GM12865 (cell line): ENCODE measurements around the gene OGFR.
"Not testable (repeated sequence)": the region's sequence is repeated elsewhere in the genome, so short reads cannot be mapped to it uniquely, and the experiment has no call there.

Experiments
- DNase-seq: peaks from one replicate; pipeline ENCODE4 v3.0.0; 2010; ENCODE audit warnings: low read depth
- H3K4me3 ChIP-seq: 2 replicates; pipeline ENCODE4 v1.5.1; 2011; ENCODE audit warnings: mild to moderate bottlenecking, low read depth, low read length, control low read depth
- TF ChIP-seq, protein P1 (sequence below): IDR thresholded peaks from 2 replicates; pipeline ENCODE4 v1.5.1; 2011; ENCODE audit warnings: low read length, control low read depth, low read depth, inconsistent platforms; ENCODE audit not compliant: insufficient read depth; ENCODE audit errors: missing control alignments

Gene OGFR

DNA sequence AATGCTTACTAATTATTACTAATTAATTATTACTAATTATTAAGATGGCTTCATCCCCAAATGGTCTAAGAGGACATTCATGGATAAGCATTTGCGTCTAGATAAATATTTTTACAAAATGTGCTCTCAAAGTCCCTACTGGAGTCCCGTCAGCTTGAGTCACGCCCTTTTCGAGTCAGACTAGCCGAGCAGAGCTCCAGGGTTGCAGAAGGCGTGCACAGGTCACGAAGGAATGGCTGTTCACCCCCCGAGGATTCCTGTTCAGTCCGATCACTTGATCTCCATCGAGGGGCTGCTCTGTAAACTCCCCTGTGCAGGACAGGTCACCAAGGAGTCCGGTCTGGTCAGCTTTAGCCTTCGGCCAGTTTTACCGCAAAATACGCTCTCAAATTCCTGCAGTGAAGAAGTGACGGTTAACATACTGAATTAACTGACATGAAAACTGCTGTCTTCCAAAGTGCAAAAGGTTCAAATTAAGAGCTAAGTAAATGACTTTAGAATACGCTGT is 37.1 kb downstream of the OGFR start:
- DNase-seq: no peak
- H3K4me3 ChIP-seq: no peak overlapping the region
- TF ChIP-seq, protein P1, sequence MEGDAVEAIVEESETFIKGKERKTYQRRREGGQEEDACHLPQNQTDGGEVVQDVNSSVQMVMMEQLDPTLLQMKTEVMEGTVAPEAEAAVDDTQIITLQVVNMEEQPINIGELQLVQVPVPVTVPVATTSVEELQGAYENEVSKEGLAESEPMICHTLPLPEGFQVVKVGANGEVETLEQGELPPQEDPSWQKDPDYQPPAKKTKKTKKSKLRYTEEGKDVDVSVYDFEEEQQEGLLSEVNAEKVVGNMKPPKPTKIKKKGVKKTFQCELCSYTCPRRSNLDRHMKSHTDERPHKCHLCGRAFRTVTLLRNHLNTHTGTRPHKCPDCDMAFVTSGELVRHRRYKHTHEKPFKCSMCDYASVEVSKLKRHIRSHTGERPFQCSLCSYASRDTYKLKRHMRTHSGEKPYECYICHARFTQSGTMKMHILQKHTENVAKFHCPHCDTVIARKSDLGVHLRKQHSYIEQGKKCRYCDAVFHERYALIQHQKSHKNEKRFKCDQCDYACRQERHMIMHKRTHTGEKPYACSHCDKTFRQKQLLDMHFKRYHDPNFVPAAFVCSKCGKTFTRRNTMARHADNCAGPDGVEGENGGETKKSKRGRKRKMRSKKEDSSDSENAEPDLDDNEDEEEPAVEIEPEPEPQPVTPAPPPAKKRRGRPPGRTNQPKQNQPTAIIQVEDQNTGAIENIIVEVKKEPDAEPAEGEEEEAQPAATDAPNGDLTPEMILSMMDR: no peak

DNA sequence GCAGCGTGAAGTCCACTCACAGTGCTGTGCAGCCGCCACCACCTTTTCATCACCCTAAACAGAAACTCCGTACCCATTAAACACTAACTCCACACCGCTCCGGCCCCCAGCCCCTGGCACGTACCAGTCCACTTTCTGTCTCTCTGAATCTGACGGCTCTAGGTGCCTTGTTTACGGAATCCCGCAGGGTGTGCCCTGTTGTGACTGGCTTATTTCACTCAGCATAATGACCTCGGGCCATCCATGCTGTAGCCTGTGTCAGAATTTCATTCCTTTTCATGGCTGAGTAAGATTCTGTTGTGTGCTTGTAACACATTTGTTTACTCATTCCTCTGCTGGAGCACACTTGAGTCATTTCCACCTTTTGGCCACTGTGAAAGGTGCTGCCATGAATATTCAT is 39.0 kb downstream of the OGFR start:
- DNase-seq: no peak
- H3K4me3 ChIP-seq: no peak overlapping the region
- TF ChIP-seq, protein P1: no peak

DNA sequence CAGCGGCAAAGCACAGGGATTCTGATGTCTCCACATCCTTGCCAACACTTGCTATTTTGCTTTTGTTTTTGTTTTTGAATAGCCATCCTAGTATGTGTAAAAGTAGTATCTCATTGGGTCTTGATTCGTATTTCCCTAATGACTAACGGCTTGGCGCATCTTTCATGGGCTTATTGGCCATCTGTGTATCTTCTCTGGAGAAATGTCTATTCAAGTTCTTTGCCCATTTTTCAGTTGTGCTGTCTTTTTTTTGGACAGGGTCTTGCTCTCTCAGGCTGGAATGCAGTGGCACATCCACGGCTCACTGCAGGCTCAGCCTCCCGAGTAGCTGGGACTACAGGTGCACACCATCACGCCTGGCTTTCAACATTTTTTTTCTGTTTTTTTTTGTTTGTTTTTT is 39.5 kb downstream of the OGFR start:
- H3K4me3 ChIP-seq: no peak overlapping the region
- TF ChIP-seq, protein P1: no peak
- no peak for DNase-seq

DNA sequence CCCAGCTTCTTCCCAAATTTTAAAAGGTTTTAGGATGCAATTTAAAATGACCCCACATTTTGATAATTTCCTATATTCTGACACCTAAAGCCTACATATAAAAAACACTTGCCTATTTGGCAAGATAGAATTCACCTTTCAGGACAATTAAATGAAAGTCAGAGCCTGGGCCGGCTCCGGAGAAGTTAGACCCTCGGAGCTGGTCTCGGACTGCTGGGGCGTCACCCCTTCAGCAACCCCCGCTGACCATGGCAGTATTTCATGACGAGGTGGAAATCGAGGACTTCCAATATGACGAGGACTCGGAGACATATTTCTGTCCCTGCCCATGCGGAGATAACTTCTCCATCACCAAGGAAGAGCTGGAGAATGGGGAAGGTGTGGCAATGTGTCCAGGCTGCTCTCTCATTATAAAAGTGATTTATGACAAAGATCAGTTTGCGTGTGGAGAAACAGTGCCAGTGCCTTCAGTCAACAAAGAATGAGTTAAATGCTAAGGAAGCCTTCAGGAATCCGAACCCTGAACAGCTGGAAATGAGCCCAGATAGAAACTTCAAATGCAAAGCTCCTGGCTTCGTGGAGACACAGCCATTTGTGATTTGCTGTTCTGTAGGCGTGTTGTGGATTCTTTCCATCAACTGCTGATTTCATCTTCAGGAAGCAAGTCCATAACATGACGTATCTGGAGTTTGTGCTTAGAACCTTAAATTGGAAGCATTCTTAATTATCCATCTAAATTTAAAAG is 41.0 kb downstream of the OGFR start:
- H3K4me3 ChIP-seq: no peak overlapping the region
- DNase-seq: no peak
- TF ChIP-seq, protein P1: no peak

DNA sequence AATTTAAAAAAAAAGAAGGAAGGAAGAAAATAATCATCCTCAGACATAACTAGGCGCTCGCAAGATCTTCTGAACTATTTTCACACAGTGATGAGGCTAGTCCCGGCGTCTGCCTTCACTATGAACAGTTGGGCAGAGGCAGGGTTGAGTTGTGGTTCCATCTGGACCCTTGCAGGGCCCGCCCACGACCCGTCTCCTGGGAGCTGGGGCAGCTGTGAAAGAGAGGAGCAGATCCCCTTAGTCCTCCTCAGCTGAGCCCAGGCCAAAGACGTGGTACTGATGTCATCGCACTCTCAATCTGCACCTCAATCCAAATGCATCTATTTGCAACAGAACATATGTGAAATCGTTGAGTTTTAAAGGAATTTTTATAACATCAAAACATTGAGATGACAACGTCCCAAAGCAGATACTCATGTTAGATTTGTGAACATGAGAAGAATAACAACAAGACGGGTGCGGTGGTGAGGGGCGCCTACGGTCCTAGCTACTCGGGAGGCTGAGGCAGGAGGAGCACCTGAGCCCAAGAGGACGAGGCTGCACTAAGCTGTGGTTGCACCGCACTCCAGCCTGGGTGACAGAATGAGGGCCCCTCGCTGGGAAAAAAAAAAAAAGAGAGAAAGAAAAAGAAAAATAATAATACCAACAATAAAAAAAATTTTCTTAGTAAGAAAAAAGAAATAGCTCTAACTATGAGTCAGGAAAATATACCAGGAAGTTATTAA is 41.7 kb downstream of the OGFR start:
- H3K4me3 ChIP-seq: no peak overlapping the region
- TF ChIP-seq, protein P1: no peak
- no peak for DNase-seq

DNA sequence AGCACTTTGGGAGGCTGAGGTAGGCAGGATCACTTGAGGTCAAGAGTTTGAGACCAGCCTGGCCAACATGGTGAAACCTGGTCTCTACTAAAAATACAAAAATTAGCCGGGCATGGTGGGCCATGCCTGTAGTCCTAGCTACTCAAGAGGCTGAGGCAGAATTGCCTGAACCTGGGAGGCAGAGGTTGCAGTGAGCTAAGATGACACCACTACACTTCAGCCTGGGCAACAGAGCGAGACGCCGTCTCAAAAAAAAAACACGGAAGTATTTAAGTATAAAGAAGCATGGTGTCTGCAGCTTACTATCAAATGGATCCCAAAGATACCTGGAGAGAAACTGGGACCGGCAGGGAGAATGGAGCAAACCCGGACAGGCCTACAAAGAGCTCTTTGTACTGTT is 44.3 kb downstream of the OGFR start:
- not testable (repeated sequence) for DNase-seq, H3K4me3 ChIP-seq

DNA sequence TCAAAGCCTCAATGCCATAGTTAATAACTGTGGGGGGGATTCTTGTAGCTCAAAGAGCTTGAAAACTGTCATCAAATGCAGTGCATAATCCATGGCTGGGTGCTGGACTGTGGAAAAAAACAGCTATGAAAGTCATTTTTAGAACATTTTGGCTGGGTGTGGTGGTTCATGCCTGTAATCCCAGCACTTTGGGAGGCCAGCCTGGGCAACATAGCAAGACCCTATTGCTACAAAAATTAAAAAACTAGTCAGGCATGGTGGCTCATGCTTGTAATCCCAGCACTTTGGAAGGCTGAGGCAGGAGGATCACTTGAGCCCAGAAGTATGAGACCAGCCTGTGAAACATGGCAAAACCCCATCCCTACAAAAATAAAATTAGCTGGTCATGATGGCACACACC is 44.8 kb downstream of the OGFR start:
- no peak for DNase-seq
- TF ChIP-seq, protein P1: no peak
- H3K4me3 ChIP-seq: no peak overlapping the region
